ENCODE data around the gene TPX2.

TPX2 gene

GRCh38 chr20:31738729-31739549, at the start of gene TPX2:
TPX2 (plus strand) TSS chr20:31739290; CDS start chr20:31757477, 18,187 bp downstream.
- no peak within 1 kb of the TSS for H3K27ac Mint-ChIP-seq
- ATAC-seq: peak; percentile 94
- H3K9me3 Mint-ChIP-seq: no peaks in the 10 kb centered on the region
- H3K4me1 Mint-ChIP-seq: no peaks in the 10 kb centered on the region
- no peak within 1 kb of the TSS for H3K4me3 Mint-ChIP-seq
- peak; percentile 51 to 89 for DNase-seq (ENCODE audit: low spot score in 2 of 2)
- peaks cover 25% of the 10 kb centered on the region for H3K36me3 Mint-ChIP-seq

GRCh38 chr20:31690124-31690666, 48.9 kb upstream of the TPX2 start:
- ATAC-seq (no peak), DNase-seq (ENCODE audit: low spot score in 2 of 2) (no peak)
- peak overlapping the region; percentile 74 for H3K27ac Mint-ChIP-seq
- H3K4me1 Mint-ChIP-seq: peaks cover 69% of the 10 kb centered on the region
- peaks cover 100% of the 10 kb centered on the region for H3K36me3 Mint-ChIP-seq
- no peak overlapping the region for H3K4me3 Mint-ChIP-seq
- no peaks in the 10 kb centered on the region for H3K9me3 Mint-ChIP-seq

- peak overlapping the region; percentile 76 for H3K27ac Mint-ChIP-seq
- H3K9me3 Mint-ChIP-seq: no peaks in the 10 kb centered on the region
- peaks cover 100% of the 10 kb centered on the region for H3K36me3 Mint-ChIP-seq
- ATAC-seq (peak; percentile 54), DNase-seq (ENCODE audit: low spot score in 2 of 2) (no peak)
- no peak overlapping the region for H3K4me3 Mint-ChIP-seq
- peaks cover 67% of the 10 kb centered on the region for H3K4me1 Mint-ChIP-seq
Observed at GRCh38 chr20:31691646-31692275, 47.3 kb upstream of the TPX2 start.

- DNase-seq (ENCODE audit: low spot score in 2 of 2): no peak
- Mint-ChIP-seq H3K36me3 (peaks cover 100% of the 10 kb centered on the region), H3K27ac (peak overlapping the region; percentile 76), H3K4me3 (no peak overlapping the region), H3K4me1 (peaks cover 67% of the 10 kb centered on the region), H3K9me3 (no peaks in the 10 kb centered on the region)
- no peak for ATAC-seq
Observed at GRCh38 chr20:31693402-31693801, 45.7 kb upstream of the TPX2 start.

GRCh38 chr20:31693987-31694661, 45.0 kb upstream of the TPX2 start:
- Mint-ChIP-seq H3K4me3 (no peak overlapping the region), H3K4me1 (peaks cover 67% of the 10 kb centered on the region), H3K9me3 (no peaks in the 10 kb centered on the region), H3K27ac (peak overlapping the region; percentile 82), H3K36me3 (peaks cover 100% of the 10 kb centered on the region)
- ATAC-seq (no peak), DNase-seq (ENCODE audit: low spot score in 2 of 2) (no peak)

- H3K4me1 Mint-ChIP-seq: peaks cover 71% of the 10 kb centered on the region
- DNase-seq (ENCODE audit: low spot score in 2 of 2) (no peak), ATAC-seq (no peak)
- H3K9me3 Mint-ChIP-seq: no peaks in the 10 kb centered on the region
- no peak overlapping the region for H3K4me3 Mint-ChIP-seq
- peak overlapping the region; percentile 82 for H3K27ac Mint-ChIP-seq
- H3K36me3 Mint-ChIP-seq: peaks cover 97% of the 10 kb centered on the region
Observed at GRCh38 chr20:31694842-31695593, 44.1 kb upstream of the TPX2 start.

- Mint-ChIP-seq H3K36me3 (peaks cover 96% of the 10 kb centered on the region), H3K27ac (peak overlapping the region; percentile 82), H3K4me3 (no peak overlapping the region), H3K9me3 (no peaks in the 10 kb centered on the region), H3K4me1 (peaks cover 73% of the 10 kb centered on the region)
- DNase-seq (ENCODE audit: low spot score in 2 of 2) (no peak), ATAC-seq (no peak)
Observed at GRCh38 chr20:31695849-31696804, 43.0 kb upstream of the TPX2 start.

GRCh38 chr20:31698243-31698802, 40.8 kb upstream of the TPX2 start:
- Mint-ChIP-seq H3K4me3 (peak overlapping the region; percentile 63), H3K9me3 (no peaks in the 10 kb centered on the region), H3K36me3 (peaks cover 95% of the 10 kb centered on the region), H3K4me1 (peaks cover 70% of the 10 kb centered on the region), H3K27ac (peak overlapping the region; percentile 95)
- DNase-seq (ENCODE audit: low spot score in 2 of 2) (no peak), ATAC-seq (no peak)

GRCh38 chr20:31698803-31699718, 40.0 kb upstream of the TPX2 start:
- peak overlapping the region; percentile 95 for H3K27ac Mint-ChIP-seq
- ATAC-seq: peak; percentile 96

GRCh38 chr20:31699801-31700728, 39.0 kb upstream of the TPX2 start:
- Mint-ChIP-seq H3K9me3 (no peaks in the 10 kb centered on the region), H3K36me3 (peaks cover 95% of the 10 kb centered on the region), H3K4me3 (peak overlapping the region; percentile 63), H3K27ac (peak overlapping the region; percentile 95), H3K4me1 (peaks cover 66% of the 10 kb centered on the region)
- ATAC-seq (no peak), DNase-seq (ENCODE audit: low spot score in 2 of 2) (no peak)

More at GRCh38 chr20:31698803-31699718, 40.0 kb upstream of the TPX2 start:
- no peaks in the 10 kb centered on the region for H3K9me3 Mint-ChIP-seq
- DNase-seq (ENCODE audit: low spot score in 2 of 2): no peak
- H3K4me3 Mint-ChIP-seq: peak overlapping the region; percentile 63
- H3K4me1 Mint-ChIP-seq: peaks cover 68% of the 10 kb centered on the region
- peaks cover 95% of the 10 kb centered on the region for H3K36me3 Mint-ChIP-seq

- Mint-ChIP-seq H3K36me3 (peaks cover 95% of the 10 kb centered on the region), H3K27ac (peak overlapping the region; percentile 95), H3K9me3 (no peaks in the 10 kb centered on the region), H3K4me1 (peaks cover 66% of the 10 kb centered on the region), H3K4me3 (peak overlapping the region; percentile 63)
- DNase-seq (ENCODE audit: low spot score in 2 of 2): no peak
- no peak for ATAC-seq
Observed at GRCh38 chr20:31700747-31701146, 38.3 kb upstream of the TPX2 start.

GRCh38 chr20:31701591-31701990, 37.5 kb upstream of the TPX2 start:
- Mint-ChIP-seq H3K4me1 (peaks cover 66% of the 10 kb centered on the region), H3K36me3 (peaks cover 95% of the 10 kb centered on the region), H3K4me3 (peak overlapping the region; percentile 8), H3K9me3 (no peaks in the 10 kb centered on the region), H3K27ac (peak overlapping the region; percentile 80)
- ATAC-seq (no peak), DNase-seq (ENCODE audit: low spot score in 2 of 2) (no peak)
